HG02642 (cell line): Measurements from ENCODE around the gene DBX1.
A peak's percentile ranks its signal among the peaks of the same experiment; 100 is the strongest.

Experiments
- ATAC-seq: cut with Tn5 transposase; IDR thresholded peaks from one replicate; pipeline ENCODE4 v1.9.1; 2021; ENCODE audit warnings: mild to moderate bottlenecking; ENCODE audit not compliant: unreplicated experiment, poor library complexity

DBX1 gene

GRCh38 chr11:20161923-20162744 is 1.9 kb upstream of the DBX1 start:
- ATAC-seq = no peak

GRCh38 chr11:20161230-20161918 is 1.1 kb upstream of the DBX1 start:
- ATAC-seq = no peak

- no peak for ATAC-seq
Observed at GRCh38 chr11:20159466-20160381, 551 bp downstream of the DBX1 start.

- ATAC-seq = no peak
Observed at GRCh38 chr11:20158597-20159257, 1.5 kb downstream of the DBX1 start.

GRCh38 chr11:20157728-20158127 is 2.5 kb downstream of the DBX1 start:
- ATAC-seq = no peak

GRCh38 chr11:20156876-20157613 is 3.2 kb downstream of the DBX1 start:
- ATAC-seq = no peak

GRCh38 chr11:20156280-20156875 is 3.9 kb downstream of the DBX1 start:
- no peak for ATAC-seq

GRCh38 chr11:20155683-20156279 is 4.5 kb downstream of the DBX1 start:
- no peak for ATAC-seq

- ATAC-seq = no peak
Observed at GRCh38 chr11:20154381-20154780, 5.9 kb downstream of the DBX1 start.

GRCh38 chr11:20138707-20139106 is 21.6 kb downstream of the DBX1 start:
- ATAC-seq = no peak

GRCh38 chr11:20137637-20138036 is 22.6 kb downstream of the DBX1 start:
- ATAC-seq = no peak

- no peak for ATAC-seq
Observed at GRCh38 chr11:20134991-20135736, 25.1 kb downstream of the DBX1 start.

GRCh38 chr11:20132667-20133039 is 27.6 kb downstream of the DBX1 start:
- no peak for ATAC-seq

- peak; percentile 48 for ATAC-seq
Observed at GRCh38 chr11:20131788-20132666, 28.2 kb downstream of the DBX1 start.

GRCh38 chr11:20129665-20130064 is 30.6 kb downstream of the DBX1 start:
- no peak for ATAC-seq

GRCh38 chr11:20128528-20128825 is 31.8 kb downstream of the DBX1 start:
- peak; percentile 9 for ATAC-seq
